ENCODE results near the gene SEMA3E. TPM values are rescaled to one million over a fixed set of nuclear protein-coding genes. Genes with fewer than 3 reads are reported as not detected.

SEMA3E gene
- total RNA-seq, 2 donors from 2014 or later = 339 to 438 TPM

DNA sequence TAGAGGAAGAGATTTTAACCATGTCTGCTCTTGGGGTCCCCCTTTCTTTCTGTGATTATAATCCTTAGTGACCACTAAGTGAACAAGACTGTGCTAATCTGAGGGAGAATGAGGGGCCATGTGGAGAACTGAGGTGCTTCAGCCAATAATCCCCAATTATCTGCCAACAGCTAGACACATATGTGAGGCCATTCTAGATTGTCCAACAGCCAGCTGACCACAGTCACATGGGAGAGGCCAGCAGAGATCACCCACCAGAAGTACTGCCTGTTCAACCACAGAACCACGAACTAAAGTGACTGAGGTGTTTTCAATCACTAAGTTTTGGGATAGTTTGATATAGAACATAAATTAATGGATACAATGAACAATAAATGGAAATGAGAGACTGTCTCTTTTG, 74.3 kb downstream of the SEMA3E start:
- H3K27ac ChIP-seq (ENCODE audit: low read depth, low read length) = no peak overlapping the region
- no peaks in the 10 kb centered on the region for H3K27me3 Mint-ChIP-seq (ENCODE audit: insufficient read depth)
- H3K4me3 Mint-ChIP-seq = no peak overlapping the region
- H3K36me3 ChIP-seq (ENCODE audit: control insufficient read depth, insufficient read depth, low read length) = no peaks in the 10 kb centered on the region
- no peak overlapping the region for H3K27ac Mint-ChIP-seq
- H3K9me3 ChIP-seq (ENCODE audit: control insufficient read depth, low read length) = no peaks in the 10 kb centered on the region
- no peaks in the 10 kb centered on the region for H3K4me1 Mint-ChIP-seq
- no peak for TF ChIP-seq CTCF (conservative IDR thresholded peaks at IDR 0.05)
- 91 to 100% methylated on average over 1 of the region's 1 CpG for WGBS, 2 experiments (ENCODE audit: insufficient coverage in 1 of 2, insufficient read length in 1 of 2)
- peaks cover 15% of the 10 kb centered on the region for H3K36me3 Mint-ChIP-seq (ENCODE audit: low read depth)
- no peak overlapping the region for H3K9ac ChIP-seq (ENCODE audit: extremely low read depth, low read length, poor library complexity, severe bottlenecking)
- H3K9me3 Mint-ChIP-seq = peaks cover 7% of the 10 kb centered on the region
- H3K27me3 ChIP-seq (ENCODE audit: control insufficient read depth, insufficient read depth, low read length, poor library complexity, severe bottlenecking) = no peaks in the 10 kb centered on the region
- H3K4me3 ChIP-seq (ENCODE audit: low read length) = no peak overlapping the region
- DNase-seq = no peak
- H3K4me1 ChIP-seq (ENCODE audit: control insufficient read depth, insufficient read depth, low read length) = no peaks in the 10 kb centered on the region

DNA sequence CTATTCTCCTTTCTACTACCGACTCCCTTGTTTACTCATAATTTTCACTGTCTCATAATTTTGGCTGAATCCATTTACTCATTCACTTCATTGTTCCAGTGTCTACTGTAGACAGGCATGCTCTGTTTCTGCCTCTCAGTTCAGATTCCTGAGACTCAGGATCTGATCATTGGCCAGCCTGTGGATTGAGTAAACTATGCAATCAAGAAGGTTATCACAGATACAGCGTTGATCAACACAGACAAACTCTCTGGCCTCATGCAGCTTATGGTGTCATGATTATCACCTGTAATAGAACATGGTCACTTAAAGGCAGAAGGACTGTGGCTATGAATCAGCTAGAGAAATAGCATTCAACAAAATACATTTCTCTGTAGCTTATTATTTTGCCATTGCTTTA, 86.0 kb downstream of the SEMA3E start:
- Mint-ChIP-seq H3K9me3 (peaks cover 14% of the 10 kb centered on the region), H3K4me3 (no peak overlapping the region), H3K27ac (no peak overlapping the region), H3K36me3 (ENCODE audit: low read depth) (peaks cover 24% of the 10 kb centered on the region), H3K27me3 (ENCODE audit: insufficient read depth) (no peaks in the 10 kb centered on the region), H3K4me1 (peaks cover 13% of the 10 kb centered on the region)
- H3K4me1 ChIP-seq (ENCODE audit: control insufficient read depth, insufficient read depth, low read length) = peaks cover 7% of the 10 kb centered on the region
- 83 to 91% methylated on average over 2 of the region's 2 CpGs for WGBS, 2 experiments (ENCODE audit: insufficient coverage in 1 of 2, insufficient read length in 1 of 2)
- no peak overlapping the region for H3K4me3 ChIP-seq (ENCODE audit: low read length)
- no peak for TF ChIP-seq CTCF (conservative IDR thresholded peaks at IDR 0.05)
- H3K27me3 ChIP-seq (ENCODE audit: control insufficient read depth, insufficient read depth, low read length, poor library complexity, severe bottlenecking) = no peaks in the 10 kb centered on the region
- H3K9me3 ChIP-seq (ENCODE audit: control insufficient read depth, low read length) = no peaks in the 10 kb centered on the region
- peaks cover 16% of the 10 kb centered on the region for H3K36me3 ChIP-seq (ENCODE audit: control insufficient read depth, insufficient read depth, low read length)
- no peak overlapping the region for H3K27ac ChIP-seq (ENCODE audit: low read depth, low read length)
- no peak for DNase-seq
- no peak overlapping the region for H3K9ac ChIP-seq (ENCODE audit: extremely low read depth, low read length, poor library complexity, severe bottlenecking)

DNA sequence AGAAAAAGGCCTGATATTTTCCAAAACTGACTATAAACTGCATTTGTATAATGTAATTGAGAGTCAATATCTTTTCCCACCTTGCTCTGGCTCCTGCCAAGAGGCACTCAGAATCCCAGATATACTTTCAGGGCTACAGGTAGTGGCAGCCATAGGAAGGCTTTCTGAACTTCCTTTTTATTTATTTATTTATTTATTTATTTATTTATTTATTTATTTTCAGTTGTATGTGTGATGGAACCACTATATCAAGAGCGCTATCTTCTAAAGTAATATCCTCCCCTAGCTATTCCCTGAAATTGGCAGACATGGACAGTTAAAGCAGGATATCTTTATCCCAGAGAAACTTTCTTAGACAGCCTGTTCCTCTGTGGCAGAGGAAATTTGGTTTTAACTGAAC, 86.7 kb downstream of the SEMA3E start:
- H3K4me3 ChIP-seq (ENCODE audit: low read length) = no peak overlapping the region
- Mint-ChIP-seq H3K27ac (no peak overlapping the region), H3K4me3 (no peak overlapping the region), H3K9me3 (peaks cover 14% of the 10 kb centered on the region), H3K4me1 (peaks cover 13% of the 10 kb centered on the region), H3K27me3 (ENCODE audit: insufficient read depth) (no peaks in the 10 kb centered on the region), H3K36me3 (ENCODE audit: low read depth) (peaks cover 24% of the 10 kb centered on the region)
- no peaks in the 10 kb centered on the region for H3K9me3 ChIP-seq (ENCODE audit: control insufficient read depth, low read length)
- no peak for DNase-seq
- H3K27ac ChIP-seq (ENCODE audit: low read depth, low read length) = no peak overlapping the region
- TF ChIP-seq CTCF (conservative IDR thresholded peaks at IDR 0.05) = no peak
- H3K27me3 ChIP-seq (ENCODE audit: control insufficient read depth, insufficient read depth, low read length, poor library complexity, severe bottlenecking) = no peaks in the 10 kb centered on the region
- H3K9ac ChIP-seq (ENCODE audit: extremely low read depth, low read length, poor library complexity, severe bottlenecking) = no peak overlapping the region
- peaks cover 16% of the 10 kb centered on the region for H3K36me3 ChIP-seq (ENCODE audit: control insufficient read depth, insufficient read depth, low read length)
- 93% methylated on average over 1 of the region's 1 CpG; no CpG with 5 or more reads in 1 of the 2 experiments for WGBS, 2 experiments (ENCODE audit: insufficient coverage in 1 of 2, insufficient read length in 1 of 2)
- H3K4me1 ChIP-seq (ENCODE audit: control insufficient read depth, insufficient read depth, low read length) = peaks cover 7% of the 10 kb centered on the region
